H9 (cell line): ENCODE measurements around the gene LRP1-AS. TPM values are rescaled to one million over a fixed set of nuclear protein-coding genes. Genes with fewer than 3 reads are reported as not detected.

Experiments
- DNase-seq: peaks from one replicate; pipeline ENCODE4 v3.0.0-alpha.2; 2017
- H2AFZ ChIP-seq: one replicate; pipeline ENCODE4 v1.6.1; 2013; ENCODE audit warnings: mild to moderate bottlenecking, low read length, control low read depth, moderate library complexity
- H2AK5ac ChIP-seq: 2 replicates; pipeline ENCODE4 v1.6.1; 2013; ENCODE audit warnings: low read length, control low read depth, mixed read lengths; ENCODE audit not compliant: insufficient read length
- H2BK120ac ChIP-seq: one replicate; pipeline ENCODE4 v1.6.1; 2013; ENCODE audit warnings: low read depth, mild to moderate bottlenecking, low read length, control low read depth, inconsistent platforms; ENCODE audit not compliant: poor library complexity, severe bottlenecking
- H2BK12ac ChIP-seq: 2 replicates; pipeline ENCODE4 v1.6.1; 2013; ENCODE audit warnings: low read length, control low read depth, mixed read lengths, low read depth; ENCODE audit not compliant: insufficient read length
- H2BK15ac ChIP-seq: 2 replicates; pipeline ENCODE4 v1.6.1; 2013; ENCODE audit warnings: low read depth, low read length, control low read depth
- H2BK20ac ChIP-seq: one replicate; pipeline ENCODE4 v1.6.1; 2013; ENCODE audit warnings: low read depth, mild to moderate bottlenecking, low read length, control low read depth, inconsistent platforms; ENCODE audit not compliant: poor library complexity, severe bottlenecking
- H2BK5ac ChIP-seq: 2 replicates; pipeline ENCODE4 v1.6.1; 2013; ENCODE audit warnings: low read length, control low read depth, mixed read lengths; ENCODE audit not compliant: insufficient read length
- H3K14ac ChIP-seq: 2 replicates; pipeline ENCODE4 v1.6.1; 2013; ENCODE audit warnings: low read length, control low read depth; ENCODE audit not compliant: insufficient read depth
- H3K18ac ChIP-seq: 2 replicates; pipeline ENCODE4 v1.6.1; 2013; ENCODE audit warnings: low read depth, mild to moderate bottlenecking, mixed read lengths, low read length, control low read depth; ENCODE audit not compliant: insufficient read length
- H3K23ac ChIP-seq: 2 replicates; pipeline ENCODE4 v1.6.1; 2013; ENCODE audit warnings: low read length, control low read depth, mixed read lengths, low read depth; ENCODE audit not compliant: insufficient read length
- H3K23me2 ChIP-seq: 2 replicates; pipeline ENCODE4 v1.6.1; 2013; ENCODE audit warnings: low read depth, mild to moderate bottlenecking, mixed read lengths, low read length, control low read depth; ENCODE audit not compliant: insufficient read length, poor library complexity, severe bottlenecking
- H3K27ac ChIP-seq: 2 replicates; pipeline ENCODE4 v1.5.1; 2013; ENCODE audit warnings: low read length, control low read depth, mixed read lengths, low read depth; ENCODE audit not compliant: insufficient read length
- H3K27me3 ChIP-seq: 2 replicates; pipeline ENCODE4 v1.6.1; 2013; ENCODE audit warnings: low read length, control low read depth, inconsistent platforms; ENCODE audit not compliant: insufficient read depth
- H3K4ac ChIP-seq: 2 replicates; pipeline ENCODE4 v1.6.1; 2013; ENCODE audit warnings: low read depth, mild to moderate bottlenecking, control low read depth, inconsistent platforms, low read length, moderate library complexity
- H3K4me1 ChIP-seq: 2 replicates; pipeline ENCODE4 v1.6.1; 2013; ENCODE audit warnings: low read length, control low read depth, inconsistent platforms; ENCODE audit not compliant: insufficient read depth
- H3K4me2 ChIP-seq: 2 replicates; pipeline ENCODE4 v1.6.1; 2013; ENCODE audit warnings: low read length, control low read depth, mixed read lengths; ENCODE audit not compliant: insufficient read length, insufficient read depth
- H3K56ac ChIP-seq: 2 replicates; pipeline ENCODE4 v1.6.1; 2013; ENCODE audit warnings: low read depth, mild to moderate bottlenecking, mixed read lengths, low read length, control low read depth; ENCODE audit not compliant: insufficient read length
- H3K79me1 ChIP-seq: 2 replicates; pipeline ENCODE4 v1.6.1; 2013; ENCODE audit warnings: low read depth, mild to moderate bottlenecking, moderate library complexity, low read length, control low read depth, inconsistent platforms; ENCODE audit not compliant: insufficient read depth, poor library complexity, severe bottlenecking
- H3K79me2 ChIP-seq: 2 replicates; pipeline ENCODE4 v1.6.1; 2013; ENCODE audit warnings: low read length, control low read depth, inconsistent platforms; ENCODE audit not compliant: insufficient read depth
- H3K9ac ChIP-seq: 2 replicates; pipeline ENCODE4 v1.6.1; 2013; ENCODE audit warnings: low read length, control low read depth, mixed read lengths; ENCODE audit not compliant: insufficient read length; ENCODE audit errors: extremely low read depth
- H3K9me3 ChIP-seq: one replicate; pipeline ENCODE4 v1.6.1; 2013; ENCODE audit warnings: low read depth, low read length, inconsistent platforms; ENCODE audit not compliant: control insufficient read depth
- H3T11ph ChIP-seq: one replicate; pipeline ENCODE4 v1.6.1; 2013; ENCODE audit warnings: mild to moderate bottlenecking, low read length, control low read depth, inconsistent platforms
- H4K20me1 ChIP-seq: one replicate; pipeline ENCODE4 v1.6.1; 2013; ENCODE audit not compliant: control insufficient read depth, insufficient read length, insufficient read depth
- H4K5ac ChIP-seq: 2 replicates; pipeline ENCODE4 v1.6.1; 2013; ENCODE audit warnings: low read depth, mild to moderate bottlenecking, mixed read lengths, low read length, control low read depth; ENCODE audit not compliant: insufficient read length
- H4K8ac ChIP-seq: replicated peaks from 2 replicates; pipeline ENCODE4 v1.6.1; 2013; ENCODE audit warnings: low read length, control low read depth, mixed read lengths, low read depth; ENCODE audit not compliant: insufficient read length
- H4K91ac ChIP-seq: 2 replicates; pipeline ENCODE4 v1.6.1; 2013; ENCODE audit warnings: low read depth, mild to moderate bottlenecking, moderate library complexity, mixed read lengths, low read length, control low read depth; ENCODE audit not compliant: insufficient read length
- H3K27ac Mint-ChIP-seq, 3 experiments: 2 replicates in 2 of 3; 3 replicates in 1 of 3; pipeline ENCODE4 v1.8.0; 2020 to 2021; ENCODE audit warnings: mixed read lengths in 3 of 3, mild to moderate bottlenecking in 1 of 3, moderate library complexity in 1 of 3
- H3K27me3 Mint-ChIP-seq: 2 replicates; pipeline ENCODE4 v1.8.0; 2021; ENCODE audit warnings: low read depth, mild to moderate bottlenecking, moderate library complexity, mixed read lengths
- H3K36me3 Mint-ChIP-seq, 3 experiments: 2 replicates in 2 of 3; 3 replicates in 1 of 3; pipeline ENCODE4 v1.8.0; 2020 to 2021; ENCODE audit warnings: low read depth in 3 of 3, mixed read lengths in 3 of 3; ENCODE audit not compliant: insufficient read depth in 1 of 3
- H3K4me1 Mint-ChIP-seq, 2 experiments: 2 replicates each; pipeline ENCODE4 v1.8.0; 2020; ENCODE audit warnings: mixed read lengths in 2 of 2
- H3K4me3 Mint-ChIP-seq, 2 experiments: 2 replicates in 1 of 2; 3 replicates in 1 of 2; pipeline ENCODE4 v1.8.0; 2020 to 2021; ENCODE audit warnings: mild to moderate bottlenecking in 2 of 2, mixed read lengths in 2 of 2, moderate library complexity in 1 of 2
- H3K9me3 Mint-ChIP-seq, 2 experiments: 2 replicates in 1 of 2; 3 replicates in 1 of 2; pipeline ENCODE4 v1.8.0; 2020; ENCODE audit warnings: mild to moderate bottlenecking in 2 of 2, mixed read lengths in 2 of 2, moderate library complexity in 1 of 2
- WGBS: extraction: QIAGEN DNeasy Blood & Tissue Kit; methylation state at CpG from one replicate; pipeline ENCODE4 v1.1.7; 2013; ENCODE audit warnings: missing lambda C conversion rate, low lambda C conversion rate, mixed read lengths; ENCODE audit not compliant: insufficient read length; ENCODE audit errors: extremely low coverage; 5-methylcytosine and 5-hydroxymethylcytosine counted together
- total RNA-seq: library from RNA; stranded (reverse); gene quantifications from 2 replicates; pipeline ENCODE4 v1.2.1, GENCODE V29; 2021
- TF ChIP-seq, protein P1 (sequence below): fragments of 200-600 bp; sonication (generic); conservative IDR thresholded peaks from 3 replicates; pipeline ENCODE4 v1.8.0; 2021; ENCODE audit warnings: antibody characterized with exemption, mild to moderate bottlenecking

The LRP1-AS gene
- total RNA-seq, 1 experiment from 2014 or later, result not detected

DNA sequence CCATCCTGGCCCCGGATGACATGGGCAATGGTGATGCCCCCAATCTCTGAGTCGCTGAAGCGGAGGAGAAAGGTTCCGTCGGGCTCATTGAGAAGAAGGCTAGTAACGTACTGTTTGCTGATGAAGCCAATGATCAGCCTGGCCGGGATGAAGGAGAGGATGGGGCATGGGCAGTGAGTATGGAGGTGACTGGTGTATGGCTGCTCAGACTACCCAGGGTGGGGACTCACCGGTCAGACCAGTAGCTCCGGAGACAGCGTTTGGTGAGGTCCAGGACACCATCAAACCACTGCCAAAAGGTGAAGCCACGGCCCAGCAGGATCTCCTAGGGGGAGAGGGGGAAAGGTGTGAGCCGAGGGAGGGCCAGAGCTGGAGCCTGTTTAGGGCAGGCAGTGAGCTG lies 47.7 kb downstream of the LRP1-AS start:
- no CpG with 5 or more reads among the region's 12 CpGs for WGBS
- no peaks in the 10 kb centered on the region for H3K79me2 ChIP-seq
- H3K56ac ChIP-seq, result no peak overlapping the region
- H3K27me3 Mint-ChIP-seq, result no peaks in the 10 kb centered on the region; the same call in 1 of the 2 replicates
- no peaks in the 10 kb centered on the region for H3K9me3 ChIP-seq
- no peak overlapping the region for H2AK5ac ChIP-seq
- no peak overlapping the region for H3K4ac ChIP-seq
- H3K9ac ChIP-seq, result no peak overlapping the region
- no peaks in the 10 kb centered on the region for H3K4me1 ChIP-seq
- no peak for DNase-seq
- H2BK120ac ChIP-seq, result no peak overlapping the region
- no peak overlapping the region for H3K23ac ChIP-seq
- H3K79me1 ChIP-seq, result no peaks in the 10 kb centered on the region
- H3K23me2 ChIP-seq, result no peaks in the 10 kb centered on the region
- H2BK15ac ChIP-seq, result no peak overlapping the region
- H3K27ac Mint-ChIP-seq, result no peak overlapping the region; a peak in 1 of 7 replicates
- no peak overlapping the region for H2AFZ ChIP-seq
- no peaks in the 10 kb centered on the region for H4K20me1 ChIP-seq
- no peak overlapping the region for H2BK20ac ChIP-seq
- no peaks in the 10 kb centered on the region for H3K27me3 ChIP-seq
- no peak overlapping the region for H2BK12ac ChIP-seq
- H4K8ac ChIP-seq, result no peak overlapping the region
- peaks cover 4 to 64% (median 56%) of the 10 kb centered on the region in 3 experiments for H3K36me3 Mint-ChIP-seq
- no peak overlapping the region for H3K14ac ChIP-seq
- no peak overlapping the region for H4K91ac ChIP-seq
- no peak overlapping the region for H3K27ac ChIP-seq
- H3K4me3 Mint-ChIP-seq, result no peak overlapping the region
- TF ChIP-seq, protein P1, sequence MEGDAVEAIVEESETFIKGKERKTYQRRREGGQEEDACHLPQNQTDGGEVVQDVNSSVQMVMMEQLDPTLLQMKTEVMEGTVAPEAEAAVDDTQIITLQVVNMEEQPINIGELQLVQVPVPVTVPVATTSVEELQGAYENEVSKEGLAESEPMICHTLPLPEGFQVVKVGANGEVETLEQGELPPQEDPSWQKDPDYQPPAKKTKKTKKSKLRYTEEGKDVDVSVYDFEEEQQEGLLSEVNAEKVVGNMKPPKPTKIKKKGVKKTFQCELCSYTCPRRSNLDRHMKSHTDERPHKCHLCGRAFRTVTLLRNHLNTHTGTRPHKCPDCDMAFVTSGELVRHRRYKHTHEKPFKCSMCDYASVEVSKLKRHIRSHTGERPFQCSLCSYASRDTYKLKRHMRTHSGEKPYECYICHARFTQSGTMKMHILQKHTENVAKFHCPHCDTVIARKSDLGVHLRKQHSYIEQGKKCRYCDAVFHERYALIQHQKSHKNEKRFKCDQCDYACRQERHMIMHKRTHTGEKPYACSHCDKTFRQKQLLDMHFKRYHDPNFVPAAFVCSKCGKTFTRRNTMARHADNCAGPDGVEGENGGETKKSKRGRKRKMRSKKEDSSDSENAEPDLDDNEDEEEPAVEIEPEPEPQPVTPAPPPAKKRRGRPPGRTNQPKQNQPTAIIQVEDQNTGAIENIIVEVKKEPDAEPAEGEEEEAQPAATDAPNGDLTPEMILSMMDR, result no peak
- no peak overlapping the region for H4K5ac ChIP-seq
- H3K4me1 Mint-ChIP-seq, result peaks cover 11 to 13% of the 10 kb centered on the region in 2 experiments
- no peaks in the 10 kb centered on the region for H3K9me3 Mint-ChIP-seq
- no peak overlapping the region for H3T11ph ChIP-seq
- no peak overlapping the region for H3K18ac ChIP-seq
- H3K4me2 ChIP-seq, result no peak overlapping the region
- H2BK5ac ChIP-seq, result no peak overlapping the region
